Gastroesophageal sphincter (tissue), 4 donors: ENCODE results near the gene GPR62. TPM values are rescaled to one million over a fixed set of nuclear protein-coding genes. Genes with fewer than 3 reads are reported as not detected.
"Not testable (repeated sequence)": the region's sequence is repeated elsewhere in the genome, so short reads cannot be mapped to it uniquely, and the experiment has no call there.

Experiments
- ATAC-seq: fragments of 150-250 bp; one replicate; pipeline ENCODE4 v1.9.1; 2016; ENCODE audit warnings: mild to moderate bottlenecking, moderate library complexity
- H3K27ac ChIP-seq, 4 donors: fragments of 200-600 bp; sonication (generic) in 3 of 4; 1 replicate in 3 of 4; 2 replicates in 1 of 4; pipeline ENCODE4 v1.5.1; 2016 to 2019
- H3K27me3 ChIP-seq: fragments of 200-600 bp; sonication (generic); one replicate; pipeline ENCODE4 v1.5.1; 2019
- H3K36me3 ChIP-seq, 2 donors: fragments of 200-600 bp; sonication (generic); one replicate each; pipeline ENCODE4 v1.5.1; 2019; ENCODE audit warnings: control low read depth in 1 of 2
- H3K4me1 ChIP-seq, 3 donors: fragments of 200-600 bp; sonication (generic); 1 replicate in 2 of 3; 2 replicates in 1 of 3; pipeline ENCODE4 v1.5.1; 2016 to 2019; ENCODE audit warnings: control low read depth in 2 of 3
- H3K4me3 ChIP-seq, 2 donors: fragments of 200-600 bp; sonication (generic); one replicate each; pipeline ENCODE4 v1.5.1; 2019; ENCODE audit warnings: mild to moderate bottlenecking in 1 of 2, moderate library complexity in 1 of 2
- H3K9me3 ChIP-seq, 3 donors: fragments of 200-600 bp; sonication (generic); one replicate each; pipeline ENCODE4 v1.5.1; 2017 to 2019; ENCODE audit warnings: control low read depth in 2 of 3
- CTCF ChIP-seq, 4 experiments: fragments of 200-600 bp in 2 of 4; fragments of 450-650 bp in 2 of 4; sonication (generic) in 1 of 4; IDR thresholded peaks; one replicate each; pipeline ENCODE4 v1.5.1; 2017 to 2019; ENCODE audit warnings: antibody characterized with exemption in 4 of 4, mild to moderate bottlenecking in 2 of 4, moderate library complexity in 2 of 4
- EP300 ChIP-seq: sonication (generic); formaldehyde crosslinking; IDR thresholded peaks from one replicate; pipeline ENCODE4 v1.6.1; 2017; ENCODE audit warnings: antibody characterized with exemption, mild to moderate bottlenecking
- POLR2A ChIP-seq, 2 donors: fragments of 450-650 bp; IDR thresholded peaks; one replicate each; pipeline ENCODE4 v1.6.1; 2017; ENCODE audit warnings: antibody characterized with exemption in 2 of 2, mild to moderate bottlenecking in 2 of 2, moderate library complexity in 1 of 2
- POLR2AphosphoS5 ChIP-seq: sonication (generic); formaldehyde crosslinking; IDR thresholded peaks from one replicate; pipeline ENCODE4 v1.6.1; 2017; ENCODE audit warnings: antibody characterized with exemption
- WGBS, 2 donors: methylation state at CpG; one replicate each; pipeline ENCODE4 v1.1.5; 2018; ENCODE audit warnings: low coverage in 1 of 2; 5-methylcytosine and 5-hydroxymethylcytosine counted together
- total RNA-seq, 4 donors: library from RNA; depleted of rRNA; stranded (reverse); fragments of >200 nt; gene quantifications; one replicate each; pipeline ENCODE4 v1.1.0, GENCODE V29; 2016

Gene GPR62
- total RNA-seq, 4 donors from 2014 or later, result 0.31 TPM; not detected in 3

DNA sequence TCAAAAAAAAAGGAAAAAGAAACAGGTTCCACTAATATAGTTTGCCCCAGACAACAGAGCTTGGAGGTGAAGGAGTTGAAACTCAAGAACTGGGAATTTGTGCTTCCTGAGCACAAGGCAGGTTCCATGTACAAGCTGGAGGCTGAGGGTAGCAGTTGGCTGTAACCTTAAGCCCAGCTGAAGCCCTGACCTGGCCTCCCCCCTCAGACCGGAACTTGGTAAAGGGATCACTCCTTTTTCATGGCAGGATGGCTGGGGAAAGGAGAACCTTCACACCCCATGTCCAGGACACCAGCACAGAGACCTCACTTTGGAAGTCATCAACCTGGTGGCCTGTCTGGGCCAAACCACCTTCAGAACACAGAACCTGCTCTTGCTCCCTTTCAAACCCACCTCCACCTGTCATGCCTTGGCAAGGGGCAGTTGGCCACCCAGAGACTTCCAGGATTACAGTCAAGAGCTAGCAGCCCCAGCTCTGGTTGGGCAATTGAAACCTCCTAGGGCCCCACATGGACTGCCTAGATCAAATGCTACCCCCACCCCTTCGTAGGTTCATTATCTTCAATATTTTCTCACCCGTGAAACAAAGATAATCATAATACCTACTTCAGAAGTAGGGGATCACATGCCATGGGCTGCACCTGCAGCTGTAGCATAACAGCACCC is 37.0 kb downstream of the GPR62 start:
- peaks cover 0 to 58% (median 15%) of the 10 kb centered on the region in 3 donors for H3K4me1 ChIP-seq

DNA sequence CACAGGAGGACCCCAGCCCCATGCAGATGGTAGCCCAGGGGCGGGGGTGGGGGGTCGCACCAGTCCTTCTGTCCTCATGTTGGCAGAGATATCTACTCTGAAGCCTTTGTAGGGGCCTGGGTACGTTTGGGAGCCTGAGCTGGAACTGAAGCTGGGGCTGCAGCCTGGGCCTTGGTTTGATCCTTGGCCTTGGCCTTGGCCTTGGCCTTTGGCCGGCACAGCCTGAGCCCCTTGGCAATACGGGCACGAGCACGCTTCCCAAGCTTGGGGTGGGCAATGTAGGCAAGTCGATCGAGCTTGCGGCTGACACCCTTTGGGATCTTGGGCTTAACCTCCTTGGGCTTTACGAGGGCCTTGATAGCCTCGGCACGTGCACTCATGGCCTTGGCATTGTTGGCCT is 38.5 kb downstream of the GPR62 start:
- not testable (repeated sequence) for H3K4me3 ChIP-seq, H3K27ac ChIP-seq, ATAC-seq, H3K9me3 ChIP-seq
- Histone ChIP-seq H3K36me3 (peaks cover 0 to 41% of the 10 kb centered on the region in 2 donors), H3K4me1 (peaks cover 0 to 58% (median 15%) of the 10 kb centered on the region in 3 donors), H3K27me3 (peaks cover 10% of the 10 kb centered on the region)
- WGBS, 2 donors, result 70% methylated on average over 2 of the region's 13 CpGs; no CpG with 5 or more reads in 1 of the 2 donors

More for the DNA sequence above, 37.0 kb downstream of the GPR62 start:
- Histone ChIP-seq H3K27ac (no peak overlapping the region), H3K36me3 (peaks cover 0 to 41% of the 10 kb centered on the region in 2 donors), H3K4me3 (no peak overlapping the region), H3K9me3 (no peaks in the 10 kb centered on the region), H3K27me3 (no peaks in the 10 kb centered on the region)
- no peak for ATAC-seq
- TF ChIP-seq EP300 (no peak), POLR2A (IDR thresholded peaks at IDR 0.05) (no peak), CTCF (IDR thresholded peaks at IDR 0.05) (no peak), POLR2AphosphoS5 (no peak)
- WGBS, 2 donors, result 69% methylated on average over 2 of the region's 3 CpGs; no CpG with 5 or more reads in 1 of the 2 donors

DNA sequence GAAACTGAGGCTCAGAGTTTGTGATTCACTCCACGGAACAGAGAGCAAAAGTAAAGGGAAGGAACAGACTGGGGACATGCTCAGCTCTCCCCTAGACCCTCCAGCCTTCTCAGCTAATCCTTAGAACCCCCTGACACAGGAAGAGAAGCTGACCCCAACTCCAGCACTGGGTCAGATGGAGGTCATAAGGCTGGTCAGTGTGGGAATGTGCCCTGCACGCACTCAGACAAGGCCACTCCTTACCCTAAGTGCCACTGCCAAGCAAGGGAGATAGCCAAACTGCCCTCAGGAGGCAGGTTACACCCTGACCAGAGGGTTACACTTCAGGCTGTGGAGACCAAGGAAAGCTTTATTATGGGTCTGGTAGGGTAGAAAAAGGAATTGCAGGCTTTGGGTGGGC is 39.3 kb downstream of the GPR62 start:
- peaks cover 17% of the 10 kb centered on the region for H3K27me3 ChIP-seq
- TF ChIP-seq POLR2AphosphoS5 (no peak), CTCF (IDR thresholded peaks at IDR 0.05) (no peak), POLR2A (IDR thresholded peaks at IDR 0.05) (no peak), EP300 (no peak)
- no peaks in the 10 kb centered on the region for H3K9me3 ChIP-seq
- H3K4me1 ChIP-seq, result peaks cover 0 to 51% (median 13%) of the 10 kb centered on the region in 3 donors
- H3K36me3 ChIP-seq, result peaks cover 0 to 41% of the 10 kb centered on the region in 2 donors
- H3K27ac ChIP-seq, result peak overlapping the region in 2 of 4 donors; percentile 89 to 92
- WGBS, 2 donors, result 67% methylated on average over 1 of the region's 2 CpGs; no CpG with 5 or more reads in 1 of the 2 donors
- peak overlapping the region in 1 of 2 donors; percentile 83 for H3K4me3 ChIP-seq
- no peak for ATAC-seq

- 0% methylated on average over 9 to 19 of the region's 40 CpGs for WGBS, 2 donors
- Histone ChIP-seq H3K27ac (peak within 1 kb of the TSS; percentile 52 to 92 (median 90)), H3K4me3 (peak within 1 kb of the TSS; percentile 56 to 83), H3K27me3 (peaks cover 28% of the 10 kb centered on the region), H3K36me3 (peaks cover 0 to 41% of the 10 kb centered on the region in 2 donors), H3K4me1 (peaks cover 0 to 40% (median 12%) of the 10 kb centered on the region in 3 donors), H3K9me3 (no peaks in the 10 kb centered on the region)
- ATAC-seq, result peak; percentile 98
- TF ChIP-seq POLR2A (IDR thresholded peaks at IDR 0.05), result peak; percentile 39 to 44
- peak in 1 of 4 experiments; percentile 69 for TF ChIP-seq CTCF (IDR thresholded peaks at IDR 0.05)
- TF ChIP-seq POLR2AphosphoS5, result peak; percentile 86
- no peak for TF ChIP-seq EP300
Measured at GRCh38 chr3:51995346-51996163, 40.4 kb downstream of the GPR62 start, which contains the start of gene RPL29. RPL29 (minus strand) TSS chr3:51995895; CDS start chr3:51995461, 434 bp downstream.

DNA sequence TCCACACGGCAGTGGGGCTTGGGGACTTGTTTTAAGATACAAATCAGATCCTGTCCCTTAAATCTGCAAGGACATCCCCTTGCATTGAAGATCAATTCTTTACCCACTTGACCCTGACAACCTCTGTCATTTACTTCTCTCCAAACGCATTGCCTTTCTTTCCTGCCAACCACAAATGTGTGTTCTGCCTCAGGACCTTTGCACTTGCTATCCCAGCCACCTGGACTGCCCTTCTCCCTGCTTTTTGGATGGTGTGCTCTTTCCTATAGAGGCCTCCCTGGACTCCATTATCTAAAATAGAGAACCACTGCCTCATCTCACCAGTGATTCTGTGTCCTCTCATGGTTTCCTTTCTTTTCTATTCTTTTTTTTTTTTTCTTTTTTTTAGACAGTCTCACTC is 42.0 kb downstream of the GPR62 start:
- no peak for TF ChIP-seq POLR2AphosphoS5
- TF ChIP-seq POLR2A (IDR thresholded peaks at IDR 0.05), result no peak
- TF ChIP-seq EP300, result no peak
- no peak for TF ChIP-seq CTCF (IDR thresholded peaks at IDR 0.05)
- peaks cover 0 to 29% of the 10 kb centered on the region in 2 donors for H3K36me3 ChIP-seq
- peaks cover 0 to 43% (median 12%) of the 10 kb centered on the region in 3 donors for H3K4me1 ChIP-seq
- WGBS, 2 donors, result 22 to 47% methylated on average over 1 to 2 of the region's 2 CpGs
- no peaks in the 10 kb centered on the region for H3K9me3 ChIP-seq
- no peak for ATAC-seq
- H3K27ac ChIP-seq, result no peak overlapping the region
- peaks cover 32% of the 10 kb centered on the region for H3K27me3 ChIP-seq
- no peak overlapping the region for H3K4me3 ChIP-seq
